GM10266 (cell line): Measurements from ENCODE around the gene BANP.
"Not testable (repeated sequence)": the region's sequence is repeated elsewhere in the genome, so short reads cannot be mapped to it uniquely, and the experiment has no call there.

ENCODE experiments used
- DNase-seq: peaks from one replicate; pipeline ENCODE4 v3.0.0; 2012; ENCODE audit errors: extremely low spot score
- TF ChIP-seq, protein P1 (sequence below): IDR thresholded peaks from 2 replicates; pipeline ENCODE4 v1.5.1; 2012; ENCODE audit warnings: mild to moderate bottlenecking, low read depth; ENCODE audit not compliant: control insufficient read depth, insufficient read depth; ENCODE audit errors: missing control alignments

The BANP gene

DNA sequence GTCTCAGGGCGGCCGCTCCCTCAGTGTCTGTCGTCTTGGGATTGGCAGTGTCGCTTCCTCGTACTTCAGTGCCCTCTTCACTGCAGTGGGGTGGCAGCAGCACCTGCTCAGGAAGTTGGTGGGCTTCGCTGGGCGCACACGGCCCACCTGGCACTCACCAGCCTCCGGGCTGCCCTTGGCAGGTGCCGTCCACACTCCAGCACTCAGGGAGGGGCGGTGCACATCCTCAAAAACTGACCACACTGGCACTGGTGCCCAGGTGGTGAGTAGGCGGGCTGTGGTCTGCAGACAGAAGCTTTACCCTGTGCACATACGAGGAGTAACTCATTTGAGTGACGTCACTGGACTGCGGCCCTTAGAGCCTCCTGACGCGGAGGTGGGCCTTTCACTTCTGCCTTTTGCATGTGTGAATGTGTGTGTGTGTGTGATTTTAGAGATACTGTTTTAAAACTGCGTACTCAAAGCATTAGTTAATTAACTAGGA is 94.6 kb downstream of the BANP start:
- TF ChIP-seq, protein P1, sequence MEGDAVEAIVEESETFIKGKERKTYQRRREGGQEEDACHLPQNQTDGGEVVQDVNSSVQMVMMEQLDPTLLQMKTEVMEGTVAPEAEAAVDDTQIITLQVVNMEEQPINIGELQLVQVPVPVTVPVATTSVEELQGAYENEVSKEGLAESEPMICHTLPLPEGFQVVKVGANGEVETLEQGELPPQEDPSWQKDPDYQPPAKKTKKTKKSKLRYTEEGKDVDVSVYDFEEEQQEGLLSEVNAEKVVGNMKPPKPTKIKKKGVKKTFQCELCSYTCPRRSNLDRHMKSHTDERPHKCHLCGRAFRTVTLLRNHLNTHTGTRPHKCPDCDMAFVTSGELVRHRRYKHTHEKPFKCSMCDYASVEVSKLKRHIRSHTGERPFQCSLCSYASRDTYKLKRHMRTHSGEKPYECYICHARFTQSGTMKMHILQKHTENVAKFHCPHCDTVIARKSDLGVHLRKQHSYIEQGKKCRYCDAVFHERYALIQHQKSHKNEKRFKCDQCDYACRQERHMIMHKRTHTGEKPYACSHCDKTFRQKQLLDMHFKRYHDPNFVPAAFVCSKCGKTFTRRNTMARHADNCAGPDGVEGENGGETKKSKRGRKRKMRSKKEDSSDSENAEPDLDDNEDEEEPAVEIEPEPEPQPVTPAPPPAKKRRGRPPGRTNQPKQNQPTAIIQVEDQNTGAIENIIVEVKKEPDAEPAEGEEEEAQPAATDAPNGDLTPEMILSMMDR: no peak

DNA sequence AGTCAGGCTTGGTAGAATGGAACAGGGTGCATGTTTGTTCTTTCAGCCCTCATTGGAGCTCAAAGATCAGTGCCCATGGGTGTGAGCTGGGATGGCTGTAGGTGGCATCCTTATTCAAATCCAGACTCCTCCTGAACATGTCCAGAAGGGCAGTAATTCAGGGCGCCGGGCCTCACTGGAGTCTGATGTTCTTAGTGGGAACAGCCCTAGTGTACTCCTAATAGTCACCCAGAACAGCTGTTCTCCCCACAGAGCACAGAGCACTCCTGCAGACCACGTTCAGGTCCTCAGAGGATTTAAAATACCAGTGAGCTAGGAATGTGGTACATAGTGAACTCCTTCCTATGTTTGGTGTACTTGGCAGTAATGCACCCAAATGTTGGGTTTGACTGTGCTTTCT is 96.2 kb downstream of the BANP start:
- TF ChIP-seq, protein P1: no peak
- no peak for DNase-seq

More for the DNA sequence above, 94.6 kb downstream of the BANP start:
- DNase-seq: peak; percentile 81

DNA sequence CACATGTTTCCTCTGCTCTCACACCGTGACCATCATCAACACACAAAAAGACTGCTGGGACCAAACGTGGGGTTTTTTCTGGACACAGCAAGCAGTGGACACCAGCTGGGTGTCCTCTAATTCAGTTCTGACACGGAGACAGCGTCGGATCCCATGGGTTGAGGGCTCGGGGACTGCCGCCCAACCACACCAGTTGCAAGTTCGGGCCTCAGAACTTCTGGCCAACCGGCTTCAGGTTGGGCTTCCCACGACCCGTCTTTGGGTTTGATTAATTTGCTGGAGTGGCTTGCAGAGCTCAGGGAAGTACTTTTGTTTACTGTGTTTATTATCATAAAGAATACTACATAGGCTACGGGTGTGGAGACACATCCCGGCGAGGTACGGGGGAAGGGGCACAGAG is 97.8 kb downstream of the BANP start:
- TF ChIP-seq, protein P1: no peak
- no peak for DNase-seq

DNA sequence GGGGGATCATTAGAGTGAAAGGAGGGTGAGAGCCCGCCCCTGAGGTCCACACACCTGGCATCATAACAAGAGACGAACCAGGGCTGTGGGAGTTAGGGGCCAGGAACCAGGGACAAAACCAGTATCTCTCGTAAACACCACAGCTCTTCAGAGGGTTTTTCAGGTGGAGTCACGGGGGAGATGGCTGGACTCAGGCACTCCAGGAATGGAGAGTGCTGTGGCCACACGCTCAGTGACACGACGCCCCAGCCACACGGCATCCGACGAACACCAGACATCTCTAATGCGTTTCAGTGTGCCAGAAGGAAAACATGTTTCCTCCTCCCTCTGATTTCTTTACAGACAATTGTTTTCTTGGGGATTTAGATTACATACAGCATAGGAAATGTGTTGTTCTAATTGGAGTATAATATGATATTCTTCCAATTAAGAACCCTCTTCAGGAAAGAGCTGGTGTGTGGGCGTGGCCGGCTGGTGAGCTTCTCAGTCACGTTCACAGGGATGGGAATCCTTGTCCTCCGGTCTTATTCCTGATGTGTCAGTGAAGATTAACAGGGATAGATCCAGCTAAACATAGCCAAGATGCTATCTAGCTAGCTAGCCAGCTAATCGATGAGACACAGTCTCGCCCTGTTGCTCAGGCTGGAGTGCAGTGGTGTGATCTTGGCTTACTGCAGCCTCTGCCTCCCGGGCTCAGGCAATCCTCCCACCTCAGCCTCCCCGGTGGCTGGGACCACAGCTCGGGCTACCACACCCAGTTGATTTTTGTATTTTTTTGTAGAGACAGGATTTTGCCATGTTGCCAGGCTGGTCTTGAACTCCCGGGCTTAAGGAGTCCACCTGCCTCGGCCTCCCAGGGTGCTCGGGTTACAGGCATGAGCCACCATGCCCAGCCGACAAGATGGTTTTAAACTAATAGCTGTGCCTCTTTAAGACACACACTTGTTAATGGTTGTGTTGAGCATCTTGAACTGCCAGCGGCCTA is 98.6 kb downstream of the BANP start:
- TF ChIP-seq, protein P1: no peak
- DNase-seq: no peak

DNA sequence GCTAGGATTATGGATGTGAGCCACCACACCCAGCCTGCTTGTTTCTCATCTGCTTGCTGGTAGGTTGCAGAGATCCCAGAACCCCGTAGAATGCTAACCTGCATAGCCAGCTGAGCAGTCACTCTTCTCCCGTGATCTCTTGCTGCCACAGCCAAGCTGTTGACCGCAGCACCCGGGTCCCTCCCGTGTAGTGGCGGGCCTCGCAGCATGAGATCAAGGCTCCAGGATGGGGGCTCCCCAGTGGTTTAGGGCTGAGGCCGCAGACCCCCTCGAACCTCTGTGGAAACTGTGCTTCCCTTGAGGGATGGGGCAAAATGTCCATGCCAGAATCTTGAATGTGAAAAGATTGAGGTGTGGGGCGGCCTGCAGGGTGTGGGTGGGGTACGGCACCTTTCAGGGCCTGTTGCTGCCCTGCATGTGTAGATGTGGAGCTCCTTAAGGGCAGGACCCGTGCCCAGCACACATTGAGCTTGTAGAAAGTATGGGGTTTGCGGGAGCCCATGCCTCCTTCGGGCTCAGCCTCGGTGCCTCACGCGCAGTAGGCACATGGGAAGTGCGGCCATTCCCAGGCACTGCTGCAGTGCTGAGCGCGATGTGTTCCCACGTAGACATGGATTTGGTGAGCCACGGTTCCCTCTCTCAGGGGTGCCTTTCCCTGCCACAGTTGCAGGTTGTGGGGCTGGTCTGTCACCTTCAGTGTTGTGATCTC is 99.9 kb downstream of the BANP start:
- TF ChIP-seq, protein P1: no peak
- DNase-seq: no peak

DNA sequence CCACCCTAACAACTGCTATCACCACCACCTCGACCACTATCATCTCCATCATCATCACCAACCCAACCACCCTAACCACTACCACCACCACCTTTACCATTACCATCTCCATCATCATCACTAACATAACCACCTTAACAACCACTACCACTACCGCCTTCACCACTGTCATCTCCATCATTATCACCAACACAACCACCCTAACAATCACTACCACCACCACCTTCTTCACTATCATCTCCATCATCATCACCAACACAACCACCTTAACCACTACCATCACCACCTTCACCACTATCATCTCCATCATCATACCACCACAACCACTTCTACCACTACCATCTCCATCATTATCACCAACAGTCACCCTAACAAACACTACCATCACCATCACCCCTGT is 101.4 kb downstream of the BANP start:
- TF ChIP-seq, protein P1: no peak
- DNase-seq: no peak

DNA sequence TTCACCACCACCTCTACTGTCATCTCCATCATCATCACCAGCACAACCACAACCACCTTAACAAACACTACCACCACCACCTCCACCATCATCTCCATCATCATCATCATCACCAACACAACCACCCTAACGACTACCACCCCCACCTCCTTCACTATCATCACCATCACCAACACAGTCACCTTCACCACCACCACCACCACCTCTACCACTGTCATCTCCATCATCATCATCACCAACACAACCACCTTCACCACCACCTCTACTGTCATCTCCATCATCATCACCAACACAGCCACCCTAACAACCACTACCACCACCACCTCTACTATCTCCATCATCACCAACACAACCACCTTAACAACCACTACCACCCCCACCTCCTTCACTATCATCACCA is 102.2 kb downstream of the BANP start:
- DNase-seq: not testable (repeated sequence)
